ENCODE results near the gene THAP7. TPM values are rescaled to one million over a fixed set of nuclear protein-coding genes. Genes with fewer than 3 reads are reported as not detected.

The THAP7 gene
- total and polyA plus RNA-seq, 2 donors (not counting 3 experiments of a cell fraction or from before 2014, with no cell fraction given), result 13.5 to 24.4 TPM

- Histone ChIP-seq H3K9me1 (replicated peaks; ENCODE audit: control insufficient read depth, extremely low read depth, insufficient read depth, low read length) (no peaks in the 10 kb centered on the region), H4K20me1 (replicated peaks; ENCODE audit: control insufficient read depth, extremely low read depth, insufficient read depth, low read length) (no peaks in the 10 kb centered on the region), H3K4me1 (ENCODE audit: control insufficient read depth, extremely low read depth, insufficient read depth, low read length) (no peaks in the 10 kb centered on the region), H3K36me3 (ENCODE audit: control insufficient read depth in 2 of 2, extremely low read depth in 1 of 2, insufficient read depth in 2 of 2, low read length in 2 of 2) (no peaks in the 10 kb centered on the region), H2AFZ (ENCODE audit: low read depth, low read length) (no peak overlapping the region), H3K9ac (replicated peaks; ENCODE audit: extremely low read depth, insufficient read depth, low read length) (no peak overlapping the region), H3K9me3 (replicated peaks; ENCODE audit: control insufficient read depth, insufficient read depth, low read length) (no peaks in the 10 kb centered on the region), H3K27ac (ENCODE audit: insufficient read depth, low read depth, low read length) (no peak overlapping the region), H3K4me2 (ENCODE audit: insufficient read depth, low read length) (no peak overlapping the region), H3K79me2 (ENCODE audit: control insufficient read depth, insufficient read depth, low read length) (no peaks in the 10 kb centered on the region), H3K4me3 (replicated peaks in 1 of 3; ENCODE audit: insufficient read depth in 1 of 3, low read depth in 1 of 3, low read length in 3 of 3) (no peak overlapping the region), H3K27me3 (ENCODE audit: control insufficient read depth in 2 of 2, insufficient read depth in 2 of 2, low read length in 2 of 2) (peaks cover 24 to 27% of the 10 kb centered on the region in 2 experiments)
- dilution Hi-C loops (cut with MboI; ENCODE audit: extremely low pct_ligation_motif_present, low sequenced_read_pairs) (no loop called here), intact Hi-C loops (cut with micrococcal nuclease) (no loop called here)
- FAIRE-seq (no peak), DNase-seq (ENCODE audit: low read depth, low spot score) (no peak)
- TF ChIP-seq MYC (IDR thresholded peaks at IDR 0.05; ENCODE audit: low read depth, low read length), result no peak
- TF ChIP-seq POLR2A (IDR thresholded peaks at IDR 0.05; ENCODE audit: low read depth, low read length), result no peak
- TF ChIP-seq CTCF (IDR thresholded peaks at IDR 0.05; ENCODE audit: extremely low read depth in 1 of 2, insufficient read depth in 1 of 2, low read depth in 1 of 2, low read length in 2 of 2), result no peak
- TF ChIP-seq MAX (IDR thresholded peaks at IDR 0.05; ENCODE audit: insufficient read depth, insufficient read length), result no peak
- no peak for TF ChIP-seq FOS (IDR thresholded peaks at IDR 0.05; ENCODE audit: borderline replicate concordance, insufficient read depth, low read length)
- no peak for TF ChIP-seq GATA2 (IDR thresholded peaks at IDR 0.05; ENCODE audit: insufficient read depth, insufficient read length, low read depth, low read length)
- TF ChIP-seq EZH2 (IDR thresholded peaks at IDR 0.05; ENCODE audit: borderline replicate concordance, low read depth, low read length, severe bottlenecking), result no peak
- TF ChIP-seq POLR2AphosphoS5 (IDR thresholded peaks at IDR 0.05; ENCODE audit: insufficient read depth, low read depth, low read length), result no peak
- TF ChIP-seq JUN (IDR thresholded peaks at IDR 0.05; ENCODE audit: borderline replicate concordance, insufficient read depth, insufficient read length, low read depth), result no peak
- BruUV-seq (replicated peaks), result no TSS peak
- ChIA-PET POLR2A (no interaction called here), CTCF (no interaction called here)
Observed at GRCh38 chr22:21030621-21031544, 29.0 kb upstream of the THAP7 start.

Data from endothelial cell of umbilical vein (primary cell).